ENCODE data around the gene DKKL1. TPM values are rescaled to one million over a fixed set of nuclear protein-coding genes. Genes with fewer than 3 reads are reported as not detected.

DKKL1 gene
- polyA plus RNA-seq, 3 donors from 2014 or later: not detected

DNA sequence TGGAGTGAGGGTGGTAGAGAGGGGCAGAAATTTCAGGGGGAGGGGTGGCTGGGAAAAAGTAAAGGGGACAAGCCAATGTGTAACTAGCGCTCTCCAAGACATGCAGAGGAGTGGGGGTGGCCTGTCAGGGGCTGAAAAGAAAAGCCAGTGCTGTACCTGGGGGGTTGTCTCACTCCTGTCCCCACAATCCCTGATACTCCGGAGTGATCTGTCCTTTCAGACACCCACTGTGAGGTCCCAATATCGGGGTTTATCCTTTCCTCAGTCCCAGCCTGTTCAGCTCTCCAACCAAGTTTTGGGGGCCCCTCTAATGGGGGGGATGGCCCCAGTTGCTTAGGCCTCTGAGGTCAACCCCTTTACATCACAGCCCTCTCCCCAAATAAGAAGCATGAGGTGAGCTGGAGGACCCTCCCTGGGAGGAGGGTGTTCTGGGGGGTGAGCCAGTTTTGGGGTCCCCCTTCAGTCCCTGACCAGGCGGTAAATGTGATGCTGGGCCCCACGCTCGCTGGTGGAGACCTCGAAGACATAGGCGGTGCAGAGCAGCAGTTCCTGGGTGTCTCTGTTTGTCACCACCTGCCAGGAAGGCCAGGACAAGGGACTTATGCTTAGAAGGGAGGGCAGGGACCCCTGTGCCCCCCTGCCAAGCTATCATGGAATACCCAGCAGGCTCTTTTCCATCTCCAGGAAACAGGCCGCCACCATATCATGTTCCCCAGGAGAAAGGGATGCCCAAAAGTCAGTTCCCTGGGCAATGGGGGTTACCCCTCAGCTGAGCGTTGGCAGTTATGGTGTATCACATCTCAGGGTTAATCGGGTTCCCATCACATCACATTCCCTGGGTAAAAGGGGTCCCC is 22.6 kb upstream of the DKKL1 start:
- peak overlapping the region; percentile 70 to 98 (median 90) for H3K27ac Mint-ChIP-seq
- peaks cover 69 to 78% of the 10 kb centered on the region in 2 donors for H3K4me1 Mint-ChIP-seq
- H3K27me3 Mint-ChIP-seq (ENCODE audit: low read depth in 3 of 3): peaks cover 0 to 5% (median 5%) of the 10 kb centered on the region in 3 donors
- H3K36me3 Mint-ChIP-seq: peaks cover 4 to 24% (median 17%) of the 10 kb centered on the region in 3 donors
- no peaks in the 10 kb centered on the region for H3K9me3 Mint-ChIP-seq
- DNase-seq: no peak
- peak overlapping the region in 2 of 5 donors; percentile 49 to 81 for H3K4me3 Mint-ChIP-seq

DNA sequence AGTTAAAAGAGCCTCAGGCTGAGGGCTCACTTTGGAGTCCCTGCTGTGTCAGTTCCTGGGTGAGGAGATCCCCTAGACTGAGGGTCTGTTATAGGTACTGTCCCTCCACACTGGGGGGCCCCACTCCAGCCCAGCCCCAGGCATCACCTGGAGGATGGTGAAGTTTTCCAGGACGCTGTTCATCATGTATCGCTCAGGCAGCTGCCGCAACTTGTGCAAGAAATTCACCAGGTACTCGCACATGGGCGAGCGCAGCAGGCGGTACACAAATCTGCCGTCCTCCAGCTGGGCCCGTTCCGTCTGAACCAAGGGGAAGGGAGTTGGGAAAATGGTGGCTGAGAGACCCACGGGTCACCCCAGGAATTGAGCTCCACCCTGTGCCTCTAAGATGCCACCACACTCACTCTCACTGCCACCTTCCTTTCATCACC is 21.4 kb upstream of the DKKL1 start:
- Mint-ChIP-seq H3K9me3 (no peaks in the 10 kb centered on the region), H3K36me3 (peaks cover 4 to 24% (median 16%) of the 10 kb centered on the region in 3 donors), H3K27ac (peak overlapping the region in 4 of 6 donors; percentile 13 to 65 (median 40)), H3K27me3 (ENCODE audit: low read depth in 3 of 3) (peaks cover 0 to 5% (median 4%) of the 10 kb centered on the region in 3 donors), H3K4me3 (no peak overlapping the region), H3K4me1 (peaks cover 57 to 66% of the 10 kb centered on the region in 2 donors)
- no peak for DNase-seq

DNA sequence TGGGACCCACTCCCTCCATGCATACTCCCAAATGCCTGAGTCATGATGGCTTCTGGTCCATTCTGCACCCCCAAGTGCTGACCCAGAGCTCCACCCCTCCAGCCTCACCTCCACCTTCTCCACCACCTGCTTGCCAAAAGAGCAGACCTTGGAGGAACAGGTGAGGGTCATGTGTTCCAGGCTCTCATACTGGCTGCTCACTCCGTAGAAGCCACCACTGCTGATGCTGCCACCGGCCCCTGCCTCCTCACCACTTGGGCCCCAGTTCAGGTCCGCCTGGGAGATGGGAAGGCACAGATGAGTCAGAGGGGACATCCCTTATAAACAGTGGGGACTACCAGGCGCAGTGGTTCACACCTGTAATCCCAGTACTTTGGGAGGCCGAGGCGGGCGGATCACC is 20.6 kb upstream of the DKKL1 start:
- Mint-ChIP-seq H3K4me3 (no peak overlapping the region), H3K27ac (peak overlapping the region in 4 of 6 donors; percentile 13 to 77 (median 52)), H3K9me3 (peaks cover 0 to 2% (median 0%) of the 10 kb centered on the region in 6 donors), H3K27me3 (ENCODE audit: low read depth in 3 of 3) (peaks cover 0 to 5% (median 4%) of the 10 kb centered on the region in 3 donors), H3K4me1 (peaks cover 48 to 58% of the 10 kb centered on the region in 2 donors), H3K36me3 (peaks cover 0 to 17% (median 12%) of the 10 kb centered on the region in 3 donors)
- DNase-seq: no peak

DNA sequence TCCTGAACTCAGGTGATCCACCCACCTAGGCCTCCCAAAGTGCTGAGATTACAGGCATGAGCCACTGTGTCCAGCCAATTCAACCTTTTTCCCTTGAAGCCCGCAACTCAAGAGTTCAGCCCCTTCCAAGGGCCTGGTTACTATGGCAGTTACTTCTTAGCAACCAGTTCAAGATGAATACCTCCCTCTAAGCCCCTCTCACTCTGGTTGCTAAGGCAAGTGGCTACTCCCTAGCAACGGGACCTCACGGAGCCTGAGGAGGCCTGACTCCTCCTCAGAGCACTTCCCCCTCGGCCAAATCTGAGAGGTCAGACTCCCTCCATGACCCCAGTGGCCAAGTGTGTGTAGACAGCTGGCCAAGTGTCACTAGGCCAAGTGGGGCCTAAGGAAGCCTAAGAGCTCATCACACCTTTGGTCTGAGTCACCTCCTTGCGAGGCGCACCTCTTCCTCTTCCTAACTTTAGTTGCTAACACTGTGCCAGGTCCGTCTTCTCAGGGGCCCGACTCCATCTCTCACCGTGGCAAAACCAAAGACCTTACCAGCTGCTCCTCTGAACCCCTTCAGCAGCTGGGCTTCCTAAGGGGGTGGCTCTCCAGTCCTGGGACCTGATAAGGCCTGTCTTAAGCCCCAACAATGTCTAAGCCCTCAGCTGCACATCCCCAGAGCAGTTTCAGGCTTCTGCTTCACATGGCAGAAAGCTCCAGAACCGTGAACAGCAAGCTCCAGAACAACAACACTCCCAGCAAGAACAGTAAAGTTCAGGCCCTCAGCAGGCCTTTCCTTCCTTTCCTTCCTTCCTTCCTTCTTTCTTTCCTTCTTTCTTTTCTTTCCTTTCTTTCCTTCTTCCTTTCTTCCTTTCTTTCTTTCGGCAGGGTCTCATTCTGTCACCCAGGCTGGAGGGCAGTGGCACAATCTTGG is 18.9 kb upstream of the DKKL1 start:
- peak overlapping the region; percentile 16 to 73 (median 46) for H3K4me3 Mint-ChIP-seq
- H3K27me3 Mint-ChIP-seq (ENCODE audit: low read depth in 3 of 3): peaks cover 0 to 5% (median 4%) of the 10 kb centered on the region in 3 donors
- peak in 2 of 3 donors; percentile 31 for DNase-seq
- peaks cover 0 to 12% (median 12%) of the 10 kb centered on the region in 3 donors for H3K36me3 Mint-ChIP-seq
- peaks cover 0 to 2% (median 0%) of the 10 kb centered on the region in 6 donors for H3K9me3 Mint-ChIP-seq
- peaks cover 36 to 47% of the 10 kb centered on the region in 2 donors for H3K4me1 Mint-ChIP-seq
- peak overlapping the region; percentile 56 to 95 (median 86) for H3K27ac Mint-ChIP-seq

DNA sequence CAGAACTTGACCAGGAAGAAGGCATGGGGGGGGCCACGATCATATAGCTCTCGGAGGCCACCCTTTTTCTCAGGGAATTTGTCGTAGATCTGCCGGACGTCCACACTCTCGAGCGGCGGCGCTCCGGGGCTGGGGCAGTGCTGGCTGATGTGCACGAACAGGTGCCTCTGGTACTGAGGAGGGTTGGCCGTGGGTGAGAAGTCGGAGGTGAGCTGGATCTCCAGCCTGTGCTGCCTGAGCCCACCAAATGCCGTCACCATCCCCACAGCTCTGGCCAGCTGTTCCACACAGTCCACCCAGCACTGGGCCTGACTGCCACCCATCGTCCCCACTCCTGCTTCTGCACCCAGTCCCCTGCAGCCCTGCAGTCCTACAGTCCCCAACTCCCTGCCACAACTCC is 16.5 kb upstream of the DKKL1 start:
- peaks cover 0 to 2% (median 0%) of the 10 kb centered on the region in 6 donors for H3K9me3 Mint-ChIP-seq
- peaks cover 0 to 2% (median 1%) of the 10 kb centered on the region in 3 donors for H3K27me3 Mint-ChIP-seq (ENCODE audit: low read depth in 3 of 3)
- peaks cover 0 to 5% (median 4%) of the 10 kb centered on the region in 3 donors for H3K36me3 Mint-ChIP-seq
- DNase-seq: no peak
- peaks cover 21 to 27% of the 10 kb centered on the region in 2 donors for H3K4me1 Mint-ChIP-seq
- no peak overlapping the region for H3K4me3 Mint-ChIP-seq
- peak overlapping the region in 1 of 6 donors; percentile 75 for H3K27ac Mint-ChIP-seq

DNA sequence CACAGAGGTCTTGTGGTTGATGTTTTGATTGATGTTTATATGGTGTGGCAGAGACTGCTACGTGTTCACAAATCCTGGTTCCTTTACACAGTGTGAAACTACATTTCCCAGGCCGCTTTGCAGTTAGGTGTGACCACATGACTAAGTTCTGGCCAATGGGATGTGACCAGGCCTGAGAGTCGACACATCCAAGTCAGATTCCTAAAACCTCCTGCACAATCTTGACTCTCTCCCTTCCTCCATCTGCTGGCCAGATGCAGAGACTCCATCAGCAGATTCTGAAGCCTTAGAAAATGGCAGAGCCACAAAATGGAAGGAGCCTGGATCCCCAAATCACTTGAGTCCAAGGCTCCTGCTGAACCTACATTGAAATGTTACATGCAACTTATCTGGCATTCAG is 15.8 kb upstream of the DKKL1 start:
- no peak overlapping the region for H3K4me3 Mint-ChIP-seq
- no peak for DNase-seq
- H3K27ac Mint-ChIP-seq: no peak overlapping the region
- peaks cover 0 to 2% (median 0%) of the 10 kb centered on the region in 6 donors for H3K9me3 Mint-ChIP-seq
- H3K27me3 Mint-ChIP-seq (ENCODE audit: low read depth in 3 of 3): peaks cover 0 to 4% (median 1%) of the 10 kb centered on the region in 3 donors
- peaks cover 17 to 23% of the 10 kb centered on the region in 2 donors for H3K4me1 Mint-ChIP-seq
- H3K36me3 Mint-ChIP-seq: peaks cover 0 to 5% (median 1%) of the 10 kb centered on the region in 3 donors

DNA sequence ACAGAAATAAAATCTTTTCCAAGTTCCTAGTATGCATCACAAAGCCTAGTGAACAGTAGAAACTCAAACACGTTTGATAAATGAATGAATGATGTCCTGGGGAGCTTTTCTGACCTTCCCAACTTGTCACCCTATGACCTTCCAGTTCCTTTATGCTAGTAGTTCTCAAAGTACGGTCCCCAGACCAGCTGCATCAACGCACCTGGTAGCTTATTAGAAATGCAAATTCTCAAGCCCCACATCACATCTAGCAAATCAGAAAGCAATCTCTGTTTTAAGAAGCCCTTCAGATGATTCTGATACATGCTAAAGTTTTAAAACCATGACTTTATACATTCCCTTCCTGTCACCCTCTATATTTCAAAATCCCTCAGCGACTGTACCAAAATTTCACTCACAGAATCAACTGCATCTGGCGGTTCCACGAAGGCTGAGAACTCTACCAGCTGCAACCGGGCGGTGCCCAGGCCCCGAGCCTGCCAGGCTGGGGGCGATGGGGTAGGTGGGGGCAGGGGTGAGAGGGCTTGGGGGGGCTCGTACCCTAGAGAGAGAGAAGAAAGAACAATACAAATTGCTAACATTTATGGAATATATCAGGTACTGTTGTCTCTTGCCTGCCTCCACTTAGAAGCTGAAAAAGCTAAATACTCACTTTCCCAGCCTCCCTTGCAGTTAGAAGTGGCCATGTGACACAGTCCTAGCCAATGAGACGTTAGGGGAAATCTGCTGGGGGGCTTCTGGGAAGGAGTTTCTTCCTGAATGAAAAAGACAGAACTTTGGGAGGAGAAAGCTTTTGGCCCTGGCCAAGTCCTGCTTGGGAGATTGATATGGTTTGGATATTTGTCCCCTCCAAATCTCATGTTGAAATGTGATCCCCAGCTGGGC is 15.1 kb upstream of the DKKL1 start:
- DNase-seq: no peak
- Mint-ChIP-seq H3K36me3 (peaks cover 0 to 5% (median 0%) of the 10 kb centered on the region in 3 donors), H3K4me1 (peaks cover 15 to 17% of the 10 kb centered on the region in 2 donors), H3K27ac (no peak overlapping the region), H3K27me3 (ENCODE audit: low read depth in 3 of 3) (peaks cover 0 to 7% (median 2%) of the 10 kb centered on the region in 3 donors), H3K9me3 (peaks cover 0 to 2% (median 0%) of the 10 kb centered on the region in 6 donors), H3K4me3 (no peak overlapping the region)

DNA sequence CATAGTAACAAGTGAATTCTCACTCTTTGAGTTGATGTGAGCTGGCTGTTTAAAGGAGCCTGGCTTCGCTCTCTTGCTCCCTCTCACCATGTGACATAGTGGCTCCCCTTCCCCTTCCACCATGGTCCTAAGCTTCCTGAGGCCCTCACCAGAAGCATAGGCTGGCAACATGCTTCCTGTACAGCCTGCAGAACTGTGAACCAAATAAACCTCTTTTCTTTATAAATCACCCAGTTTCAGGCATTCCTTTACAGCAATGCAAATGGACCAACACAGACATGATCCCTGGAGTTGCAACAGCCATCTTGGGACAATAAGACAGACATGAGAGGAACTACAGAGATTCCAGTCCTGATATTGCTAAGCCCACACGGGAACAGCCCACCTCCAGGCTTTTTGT is 14.1 kb upstream of the DKKL1 start:
- Mint-ChIP-seq H3K36me3 (peaks cover 0 to 4% (median 0%) of the 10 kb centered on the region in 3 donors), H3K27me3 (ENCODE audit: low read depth in 3 of 3) (peaks cover 3 to 8% (median 4%) of the 10 kb centered on the region in 3 donors), H3K27ac (no peak overlapping the region), H3K9me3 (peaks cover 0 to 2% (median 0%) of the 10 kb centered on the region in 6 donors), H3K4me3 (no peak overlapping the region), H3K4me1 (peaks cover 11% of the 10 kb centered on the region in 2 donors)
- DNase-seq: no peak

DNA sequence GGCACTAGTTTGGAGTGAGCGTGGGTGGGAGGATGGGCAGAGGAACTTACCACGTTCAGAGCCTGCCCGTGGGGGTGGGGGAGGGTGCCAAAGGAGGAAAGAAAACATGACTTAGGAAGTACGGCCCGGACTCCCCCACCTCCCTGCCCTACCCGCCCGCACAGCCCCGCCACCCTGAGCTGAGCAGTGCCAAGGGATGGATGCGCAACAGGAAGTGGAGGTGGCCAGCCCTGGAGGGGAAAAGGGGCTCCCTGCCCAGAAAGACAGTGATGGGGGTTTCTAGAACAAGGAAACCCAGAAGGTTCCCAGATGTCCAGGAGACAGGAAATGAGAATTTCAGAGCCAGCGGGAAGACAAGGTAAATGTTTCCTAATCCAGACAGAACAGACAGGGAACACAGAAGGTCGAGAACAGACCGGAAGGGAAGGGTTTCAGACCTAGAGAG is 7.7 kb upstream of the DKKL1 start:
- no peak overlapping the region for H3K4me3 Mint-ChIP-seq
- peaks cover 0 to under 1% of the 10 kb centered on the region in 2 donors for H3K4me1 Mint-ChIP-seq
- no peaks in the 10 kb centered on the region for H3K9me3 Mint-ChIP-seq
- no peak for DNase-seq
- peaks cover 10 to 21% (median 11%) of the 10 kb centered on the region in 3 donors for H3K27me3 Mint-ChIP-seq (ENCODE audit: low read depth in 3 of 3)
- peak overlapping the region in 1 of 6 donors; percentile 53 for H3K27ac Mint-ChIP-seq
- no peaks in the 10 kb centered on the region for H3K36me3 Mint-ChIP-seq

DNA sequence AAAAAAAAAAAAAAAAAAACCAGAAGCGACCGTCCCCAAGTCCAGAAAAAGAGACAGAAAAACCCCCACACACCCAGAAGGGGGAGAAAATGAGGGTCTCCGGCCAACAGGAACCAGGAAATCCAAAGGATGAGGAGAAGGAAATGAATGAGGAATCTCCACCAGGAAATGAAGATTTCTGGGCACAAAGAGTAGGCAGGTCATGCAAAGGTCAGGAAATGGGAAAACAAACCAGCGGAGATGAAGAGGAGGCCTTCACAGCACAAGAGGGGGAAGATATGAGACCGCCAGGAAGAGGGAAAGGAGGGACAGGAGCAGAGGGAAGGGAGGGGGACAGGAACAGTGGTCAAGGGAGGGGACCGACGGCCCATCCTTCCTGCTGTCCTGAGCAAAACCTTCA is 7.3 kb upstream of the DKKL1 start:
- Mint-ChIP-seq H3K9me3 (no peaks in the 10 kb centered on the region), H3K27ac (no peak overlapping the region), H3K27me3 (ENCODE audit: low read depth in 3 of 3) (peaks cover 10 to 24% (median 11%) of the 10 kb centered on the region in 3 donors), H3K36me3 (no peaks in the 10 kb centered on the region), H3K4me1 (peaks cover 2 to 5% of the 10 kb centered on the region in 2 donors), H3K4me3 (no peak overlapping the region)
- DNase-seq: no peak

DNA sequence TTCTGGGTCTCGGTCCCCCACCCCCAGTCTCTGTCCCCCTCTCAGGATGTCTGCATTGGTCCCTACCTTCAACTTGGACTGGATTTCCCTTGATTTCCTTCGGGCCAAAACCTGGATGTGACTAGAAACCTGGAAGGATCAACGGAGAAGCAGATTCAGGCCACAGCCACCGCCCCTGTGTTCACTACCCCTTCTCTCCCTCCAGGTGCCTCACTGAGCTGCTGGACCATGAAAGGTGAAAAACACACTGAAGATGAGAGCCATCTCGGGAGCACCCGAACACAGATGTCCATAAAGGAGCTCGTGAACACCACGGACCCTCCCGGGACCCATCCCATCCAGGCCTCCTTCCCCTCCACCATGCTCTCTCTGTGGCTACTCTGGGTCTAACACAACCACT is 6.5 kb upstream of the DKKL1 start:
- H3K9me3 Mint-ChIP-seq: no peaks in the 10 kb centered on the region
- no peak for DNase-seq
- no peaks in the 10 kb centered on the region for H3K36me3 Mint-ChIP-seq
- peaks cover 6 to 8% of the 10 kb centered on the region in 2 donors for H3K4me1 Mint-ChIP-seq
- peaks cover 10 to 22% (median 13%) of the 10 kb centered on the region in 3 donors for H3K27me3 Mint-ChIP-seq (ENCODE audit: low read depth in 3 of 3)
- no peak overlapping the region for H3K27ac Mint-ChIP-seq
- no peak overlapping the region for H3K4me3 Mint-ChIP-seq
